Anterior cingulate cortex (tissue), 58 donors: ENCODE data around the gene RHEB.

ENCODE experiments used
- DNase-seq, 58 donors: peaks; one replicate each; lab custom pipeline; 2025; lab: John Stamatoyannopoulos, UW

Gene RHEB

DNA sequence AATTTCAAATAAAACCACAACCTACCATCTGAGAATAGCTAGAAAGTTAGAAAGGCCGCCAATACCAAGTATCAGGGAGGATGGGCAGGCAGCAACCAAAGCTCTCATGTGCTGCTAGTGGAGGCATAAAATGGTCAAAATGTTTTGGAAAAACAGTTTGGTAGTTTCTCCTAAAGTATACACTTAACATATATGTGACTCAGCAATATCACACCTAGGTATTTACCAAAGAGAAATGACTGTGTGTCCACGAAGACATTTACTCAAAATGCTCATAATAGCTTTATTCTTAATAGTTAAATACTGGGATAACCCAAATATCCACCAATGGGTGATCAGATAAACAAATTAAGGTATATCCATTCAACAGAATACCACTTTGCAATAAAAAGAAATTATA, 14.3 kb downstream of the RHEB start:
- DNase-seq, result no peak

DNA sequence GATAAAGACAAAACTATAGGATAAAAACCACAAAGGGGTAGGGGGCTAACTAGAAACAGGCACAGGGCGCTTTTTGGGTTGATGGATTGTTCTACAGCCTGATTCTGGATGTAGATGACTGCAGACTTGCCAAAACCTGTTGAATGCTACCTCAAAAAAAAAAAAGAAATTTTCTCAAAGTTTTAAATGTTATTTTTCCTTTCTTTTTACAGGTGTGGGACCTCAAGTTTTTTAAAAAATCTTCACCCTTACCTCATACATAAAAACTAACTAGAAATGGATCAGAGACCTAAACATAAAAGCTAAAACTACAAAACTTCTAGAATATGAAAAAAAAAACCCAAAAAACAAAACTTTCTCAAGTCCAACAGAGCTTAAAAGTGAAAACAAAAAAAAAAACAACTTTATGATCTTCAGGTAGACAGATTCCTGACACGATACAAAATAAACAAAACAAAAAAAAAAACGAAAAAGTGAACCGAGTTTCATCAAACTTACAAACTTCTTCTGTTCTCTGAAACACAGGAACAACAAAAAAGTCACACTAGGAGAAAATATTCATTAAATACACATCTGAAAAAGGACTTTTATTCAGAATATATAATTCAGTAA, 14.9 kb downstream of the RHEB start:
- DNase-seq, result no peak

DNA sequence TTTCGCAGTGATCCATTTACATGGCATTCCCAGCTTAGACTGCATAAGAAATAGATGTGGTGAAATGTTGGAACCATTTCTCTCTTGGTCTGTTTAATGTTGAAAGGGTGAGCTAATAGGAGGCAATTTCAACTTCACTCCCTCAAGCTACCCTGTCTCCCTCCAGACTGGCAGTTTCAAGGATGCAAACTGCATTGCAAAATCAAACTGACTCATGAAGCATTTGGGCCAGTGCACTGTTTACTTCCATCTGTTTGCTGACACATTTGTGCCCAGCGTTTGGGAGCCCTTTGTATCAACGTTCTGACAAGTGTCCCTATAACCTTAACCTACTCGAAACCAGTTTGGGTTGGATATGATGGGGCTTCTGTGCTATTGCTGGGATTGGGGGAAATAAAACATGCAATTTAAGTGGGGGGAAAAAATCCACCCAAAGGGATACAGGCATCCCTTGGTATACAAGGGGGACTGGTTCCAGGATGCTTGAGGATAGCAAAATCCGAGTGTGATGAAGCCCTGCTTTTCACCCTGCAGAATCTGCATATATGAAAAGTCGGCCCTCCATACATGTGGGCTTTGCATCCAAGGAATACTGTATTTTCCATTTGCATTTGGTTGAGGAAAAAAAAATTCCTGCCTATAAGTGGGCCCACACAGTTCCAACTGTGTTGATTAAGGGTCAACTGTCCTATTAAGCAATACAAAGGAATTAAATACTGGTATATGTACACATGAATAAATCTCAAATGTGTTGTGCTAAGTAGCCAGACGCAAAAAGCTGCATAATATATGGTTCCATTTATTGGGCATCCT, 15.6 kb downstream of the RHEB start:
- peak in 2 of 58 donors; percentile 12 to 27 for DNase-seq

DNA sequence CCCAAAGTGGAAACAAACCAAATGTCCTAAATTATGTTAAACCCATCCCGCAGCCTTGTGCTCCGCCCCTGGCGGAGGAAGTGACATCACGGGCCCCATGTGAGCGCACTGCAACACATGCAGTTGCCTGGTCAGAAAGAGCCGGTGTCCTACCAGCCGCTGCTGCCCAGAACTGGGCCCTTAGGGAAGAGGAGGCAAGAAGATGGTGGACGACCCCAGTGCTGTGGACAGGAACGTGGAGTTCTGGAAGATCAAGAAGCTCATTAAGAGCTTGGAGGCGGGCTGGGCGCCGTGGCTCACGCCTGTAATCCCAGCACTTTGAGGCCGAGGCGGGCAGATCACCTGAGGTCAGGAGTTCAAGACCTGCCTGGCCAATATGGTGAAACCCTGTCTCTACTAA, 18.0 kb downstream of the RHEB start:
- no peak for DNase-seq

- no peak for DNase-seq
Measured at GRCh38 chr7:151498495-151498894, 21.2 kb downstream of the RHEB start.

DNA sequence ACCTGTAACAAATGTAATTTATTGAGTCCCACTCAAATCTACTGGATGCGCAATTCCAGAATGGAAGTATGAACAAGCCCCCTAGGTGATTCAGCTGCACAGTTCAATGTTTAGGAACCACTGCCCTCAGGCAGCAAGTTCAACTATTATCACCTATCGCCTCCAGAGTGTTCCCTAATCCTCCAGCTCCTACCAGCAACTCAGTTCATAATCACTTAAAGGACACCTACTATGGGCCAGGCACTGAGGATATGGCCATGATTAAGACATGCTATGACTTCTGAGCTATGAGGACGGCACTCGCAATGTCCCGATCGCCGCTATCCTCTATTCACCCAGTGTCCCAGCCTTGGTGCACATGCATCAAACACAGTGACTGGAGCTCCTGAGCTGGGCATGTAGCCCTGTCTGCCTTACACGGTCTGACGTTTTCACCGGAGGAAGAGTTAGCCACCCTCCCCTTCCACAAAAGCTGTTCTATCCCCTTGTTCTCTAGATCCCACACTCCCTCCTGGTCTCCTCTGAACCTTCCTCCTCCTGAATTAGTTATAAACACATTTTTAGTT, 22.3 kb downstream of the RHEB start:
- no peak for DNase-seq

DNA sequence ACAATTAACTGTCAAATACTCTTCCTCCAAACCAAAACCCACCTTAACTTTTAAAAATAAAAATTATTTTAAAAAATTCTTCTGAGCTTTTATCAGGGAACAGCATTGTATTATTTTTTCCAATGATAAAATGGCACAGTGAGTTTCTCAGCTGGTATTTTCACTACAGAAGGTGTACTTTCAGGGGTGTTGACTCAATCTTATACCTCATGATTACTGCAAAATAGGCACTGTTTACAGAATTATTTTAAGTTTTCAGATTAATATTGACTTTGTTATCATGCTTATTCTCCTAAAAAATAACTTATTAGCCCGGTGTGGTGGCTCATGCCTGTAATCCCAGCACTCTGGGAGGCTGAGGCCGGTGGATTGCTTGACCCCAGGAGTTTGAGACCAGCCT, 24.3 kb downstream of the RHEB start:
- no peak for DNase-seq

DNA sequence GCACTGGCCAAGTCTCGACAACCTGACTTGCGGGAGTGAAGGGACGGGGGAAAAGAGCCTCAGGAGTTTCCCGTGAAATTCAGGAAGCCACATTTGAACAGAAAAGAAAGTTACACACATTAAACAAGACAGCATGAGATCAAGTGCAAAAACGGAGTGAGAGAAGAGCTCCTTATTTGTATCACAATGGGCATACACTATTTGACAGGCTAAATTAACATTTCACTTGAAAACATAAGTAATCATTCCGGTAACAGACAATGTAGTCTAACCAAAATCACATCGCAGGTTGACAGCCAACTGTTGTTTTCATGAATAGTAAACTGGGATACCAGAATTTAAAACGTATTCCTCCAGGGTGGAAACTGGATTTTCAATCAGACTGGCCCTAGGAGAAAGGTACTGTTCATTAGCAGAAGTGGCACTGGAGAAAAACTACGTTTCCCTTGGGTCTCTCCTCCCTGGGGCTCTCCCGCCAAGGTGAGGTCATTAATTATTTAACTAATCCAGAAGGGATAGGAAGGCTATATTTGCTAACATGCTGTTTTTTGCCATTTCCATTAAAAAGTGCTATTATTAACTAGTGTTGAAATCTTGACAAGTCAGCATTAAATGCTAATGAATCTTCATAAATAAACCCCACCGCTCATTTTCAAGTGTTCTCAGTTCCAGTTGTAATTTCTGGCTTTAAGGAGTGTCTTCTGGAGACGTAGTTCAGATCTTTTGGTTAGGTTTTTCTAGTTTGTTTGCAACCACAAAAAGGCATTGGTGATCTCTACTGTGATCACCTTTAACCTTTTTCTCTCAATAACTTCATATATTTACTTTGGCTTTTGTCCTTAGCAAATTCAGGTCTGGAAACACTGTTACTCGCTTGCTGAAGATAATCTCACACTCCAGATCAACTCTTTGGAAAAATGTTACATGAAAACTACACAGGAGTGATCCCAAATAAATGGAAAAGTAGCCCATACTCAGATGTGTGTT, 25.1 kb downstream of the RHEB start:
- DNase-seq, result no peak

GRCh38 chr7:151493083-151493482, 26.6 kb downstream of the RHEB start:
- DNase-seq, result no peak

DNA sequence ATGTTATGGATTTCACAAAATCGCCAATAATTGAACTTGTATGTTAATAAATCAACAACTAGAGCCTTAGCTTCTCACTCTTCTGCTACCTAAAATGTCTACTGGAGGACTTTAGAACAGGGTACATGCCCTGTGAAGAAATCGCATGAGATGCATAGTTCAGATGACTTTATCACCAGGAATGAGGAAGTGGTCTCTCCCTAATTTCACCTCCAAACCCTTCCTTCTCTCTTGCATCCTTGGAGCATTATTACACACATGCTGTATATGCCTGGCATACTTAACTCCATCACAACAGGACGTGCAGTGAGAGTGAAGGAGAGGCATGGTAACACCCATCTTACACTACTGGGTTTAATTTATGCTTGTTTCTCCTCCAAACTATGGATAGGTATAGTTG, 27.8 kb downstream of the RHEB start:
- DNase-seq, result no peak

DNA sequence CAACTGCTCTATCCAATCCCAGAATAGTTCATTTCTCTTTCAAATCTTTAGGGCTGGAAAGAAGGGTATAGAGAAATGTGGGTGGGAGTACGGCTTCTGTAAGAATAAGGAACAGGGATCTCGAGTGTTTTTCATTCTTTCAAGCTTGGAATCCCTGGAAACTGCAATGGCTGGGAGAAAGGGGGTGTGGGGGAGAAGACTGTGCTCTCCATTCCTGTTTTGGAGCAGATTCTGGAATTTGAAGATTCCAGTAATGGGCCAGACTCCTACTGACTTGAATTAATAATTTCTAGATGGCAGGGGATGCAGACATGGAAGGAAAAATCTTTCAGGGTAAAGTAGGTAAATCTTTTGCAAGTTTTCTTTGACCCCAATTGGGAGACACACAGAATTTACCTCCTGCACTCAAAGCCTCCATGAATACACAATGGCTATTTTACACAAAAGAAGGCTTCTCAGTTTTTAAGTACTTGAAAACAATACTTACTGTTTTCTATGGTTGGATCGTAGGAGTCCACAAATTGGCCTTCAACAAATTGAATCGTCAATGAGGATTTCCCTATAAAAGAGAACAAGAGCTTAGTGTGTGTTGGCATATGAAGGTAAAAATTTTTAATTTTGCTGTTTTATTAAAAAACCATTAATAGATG, 29.1 kb downstream of the RHEB start:
- no peak for DNase-seq

- no peak for DNase-seq
Measured at GRCh38 chr7:151489498-151489897, 30.2 kb downstream of the RHEB start.

GRCh38 chr7:151488096-151488495, 31.6 kb downstream of the RHEB start:
- DNase-seq, result no peak

DNA sequence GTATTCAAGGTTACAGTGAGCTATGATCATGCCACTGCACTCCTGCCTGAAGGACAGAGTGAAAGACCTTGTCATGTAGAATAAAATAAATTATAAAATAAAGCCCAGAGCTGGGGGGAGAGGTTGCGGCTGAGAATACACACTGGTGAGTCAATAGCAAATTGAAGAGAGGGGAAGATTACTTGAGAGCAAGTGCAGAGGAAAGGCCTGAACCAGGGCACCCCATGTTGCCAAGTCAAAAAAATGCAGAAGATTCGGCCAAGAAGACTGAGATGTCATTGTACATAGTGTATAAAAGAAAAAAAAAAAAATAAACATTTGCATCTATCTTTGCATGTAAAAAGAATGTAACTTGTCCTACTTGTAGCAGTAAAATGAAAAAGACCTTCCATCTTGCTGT, 32.5 kb downstream of the RHEB start:
- DNase-seq, result no peak

DNA sequence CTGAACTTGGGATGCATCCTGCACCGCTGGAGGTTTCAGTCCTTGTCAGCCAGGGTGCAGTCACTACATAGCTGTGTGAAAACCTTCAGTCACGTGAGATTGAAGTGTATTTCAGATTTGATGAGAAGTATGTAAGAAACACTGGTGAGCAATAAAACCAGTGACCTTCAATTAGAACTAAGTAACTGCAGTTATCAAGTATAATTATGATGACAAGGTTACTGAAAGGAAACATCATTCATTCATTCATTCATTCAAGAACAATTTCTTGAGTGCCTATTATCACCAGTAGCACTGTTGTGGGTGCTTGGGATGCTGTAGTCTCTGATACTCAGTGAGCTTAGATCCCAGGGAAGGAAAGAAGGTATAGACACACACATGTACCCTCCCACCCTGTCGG, 33.6 kb downstream of the RHEB start:
- DNase-seq, result no peak

DNA sequence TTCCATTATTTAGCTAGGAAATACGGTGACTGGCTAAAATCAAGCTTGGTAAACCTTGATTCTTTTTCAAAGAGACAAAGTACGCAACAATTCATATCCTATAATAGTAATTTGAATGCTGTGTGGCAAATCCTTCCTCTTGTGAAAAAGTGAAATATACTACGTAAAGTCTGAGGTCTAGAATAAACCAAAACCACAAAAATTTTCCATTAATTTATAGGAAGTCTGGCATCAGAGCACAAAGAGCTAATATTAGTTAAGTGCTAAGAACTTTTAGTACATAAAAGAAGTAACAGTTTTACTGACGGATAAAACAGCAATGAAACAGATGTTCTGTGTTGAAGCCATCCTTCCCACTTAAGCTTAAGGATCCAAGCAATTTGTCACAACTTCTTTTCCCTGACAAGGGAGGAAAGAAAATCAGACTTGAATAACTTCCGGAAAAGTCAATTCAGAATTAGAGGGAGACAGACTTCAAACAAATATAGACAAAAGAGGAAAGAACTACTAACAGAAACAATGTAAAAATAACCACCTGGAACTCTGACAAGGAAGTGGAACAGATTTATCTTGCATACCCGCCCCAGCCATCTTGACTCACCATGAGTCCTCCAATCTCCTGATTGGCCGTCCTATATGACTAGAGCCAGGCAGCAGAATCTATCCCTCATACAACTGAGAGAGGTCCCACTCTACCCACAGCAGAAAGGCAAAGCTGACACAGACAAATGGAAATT, 34.6 kb downstream of the RHEB start:
- peak in 8 of 58 donors; percentile 7 to 65 (median 16) for DNase-seq

GRCh38 chr7:151483711-151483983, 36.0 kb downstream of the RHEB start:
- no peak for DNase-seq

DNA sequence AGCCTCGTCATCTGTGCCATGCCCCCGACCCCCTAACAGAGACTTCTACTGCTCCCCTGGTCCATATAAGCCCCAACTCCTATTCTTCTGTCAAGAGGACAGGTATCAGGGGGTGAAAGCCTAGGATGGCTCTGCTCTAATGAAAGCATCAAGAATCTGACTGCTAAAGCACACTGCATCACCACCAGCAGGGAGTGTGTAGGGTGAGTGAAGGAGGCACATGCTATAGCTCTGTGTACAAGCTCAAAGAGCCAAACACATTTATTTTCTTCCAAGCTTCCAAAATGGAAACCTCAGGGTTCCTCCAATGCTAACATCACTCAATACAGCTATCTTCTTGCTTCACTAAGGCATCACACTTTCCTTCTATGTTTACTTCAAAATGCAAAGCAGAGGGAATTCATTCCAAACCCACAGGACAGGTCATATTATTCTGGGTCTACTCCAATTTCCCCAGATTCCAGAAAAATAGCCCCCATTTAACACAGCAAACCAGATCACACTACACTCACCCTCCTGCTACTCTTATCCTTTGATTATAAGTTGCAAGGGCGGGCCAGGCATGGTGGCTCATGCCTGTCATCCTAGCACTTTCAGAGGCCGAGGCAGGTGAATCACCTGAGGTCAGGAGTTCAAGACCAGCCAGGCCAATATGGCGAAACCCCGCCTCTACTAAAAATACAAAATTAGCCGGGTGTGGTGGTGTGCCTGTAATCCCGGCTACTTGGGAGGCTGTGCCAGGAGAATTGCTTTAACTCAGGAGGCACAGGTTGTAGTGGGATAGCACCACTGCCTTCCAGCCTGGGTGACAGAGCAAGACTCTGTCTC, 36.6 kb downstream of the RHEB start:
- DNase-seq, result no peak
